Measurements from ENCODE around the gene KRTAP10-10.
"Not testable (repeated sequence)": the region's sequence is repeated elsewhere in the genome, so short reads cannot be mapped to it uniquely, and the experiment has no call there.

KRTAP10-10 gene

GRCh38 chr21:44626673-44627143 lies 10.4 kb upstream of the KRTAP10-10 start, which contains the start of gene KRTAP10-9:
KRTAP10-9 (plus strand) TSS chr21:44627093; CDS start chr21:44627172, 79 bp downstream.
- no peak for DNase-seq (ENCODE audit: low spot score)

GRCh38 chr21:44627181-44627822 lies 9.9 kb upstream of the KRTAP10-10 start:
- DNase-seq (ENCODE audit: low spot score), result not testable (repeated sequence)

- DNase-seq (ENCODE audit: low spot score), result not testable (repeated sequence)
Measured at GRCh38 chr21:44627831-44628233, 9.3 kb upstream of the KRTAP10-10 start.

GRCh38 chr21:44628707-44629391 lies 8.3 kb upstream of the KRTAP10-10 start:
- no peak for DNase-seq (ENCODE audit: low spot score)

- no peak for DNase-seq (ENCODE audit: low spot score)
Measured at GRCh38 chr21:44630440-44630839, 6.7 kb upstream of the KRTAP10-10 start.

GRCh38 chr21:44632067-44632466 lies 5.1 kb upstream of the KRTAP10-10 start:
- no peak for DNase-seq (ENCODE audit: low spot score)

GRCh38 chr21:44636209-44637017 lies 743 bp upstream of the KRTAP10-10 start:
- no peak for DNase-seq (ENCODE audit: low spot score)

DNA sequence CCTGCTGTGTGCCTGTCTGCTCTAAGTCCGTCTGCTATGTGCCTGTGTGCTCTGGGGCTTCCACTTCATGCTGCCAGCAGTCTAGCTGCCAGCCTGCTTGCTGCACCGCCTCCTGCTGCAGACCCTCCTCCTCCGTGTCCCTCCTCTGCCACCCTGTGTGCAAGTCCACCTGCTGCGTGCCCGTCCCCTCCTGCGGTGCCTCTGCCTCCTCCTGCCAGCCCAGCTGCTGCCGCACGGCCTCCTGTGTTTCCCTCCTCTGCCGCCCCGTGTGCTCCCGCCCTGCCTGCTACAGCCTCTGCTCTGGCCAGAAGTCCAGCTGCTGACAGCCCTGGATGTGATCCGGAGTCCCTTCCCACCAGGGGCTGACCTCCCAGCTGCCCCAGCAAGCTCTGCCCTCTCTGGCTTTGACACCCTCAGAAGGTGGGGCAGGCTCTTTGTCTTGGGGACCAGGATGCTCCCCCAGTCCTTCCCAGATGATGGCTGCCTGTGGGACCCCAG lies 744 bp downstream of the KRTAP10-10 start:
- DNase-seq (ENCODE audit: low spot score), result not testable (repeated sequence)

DNA sequence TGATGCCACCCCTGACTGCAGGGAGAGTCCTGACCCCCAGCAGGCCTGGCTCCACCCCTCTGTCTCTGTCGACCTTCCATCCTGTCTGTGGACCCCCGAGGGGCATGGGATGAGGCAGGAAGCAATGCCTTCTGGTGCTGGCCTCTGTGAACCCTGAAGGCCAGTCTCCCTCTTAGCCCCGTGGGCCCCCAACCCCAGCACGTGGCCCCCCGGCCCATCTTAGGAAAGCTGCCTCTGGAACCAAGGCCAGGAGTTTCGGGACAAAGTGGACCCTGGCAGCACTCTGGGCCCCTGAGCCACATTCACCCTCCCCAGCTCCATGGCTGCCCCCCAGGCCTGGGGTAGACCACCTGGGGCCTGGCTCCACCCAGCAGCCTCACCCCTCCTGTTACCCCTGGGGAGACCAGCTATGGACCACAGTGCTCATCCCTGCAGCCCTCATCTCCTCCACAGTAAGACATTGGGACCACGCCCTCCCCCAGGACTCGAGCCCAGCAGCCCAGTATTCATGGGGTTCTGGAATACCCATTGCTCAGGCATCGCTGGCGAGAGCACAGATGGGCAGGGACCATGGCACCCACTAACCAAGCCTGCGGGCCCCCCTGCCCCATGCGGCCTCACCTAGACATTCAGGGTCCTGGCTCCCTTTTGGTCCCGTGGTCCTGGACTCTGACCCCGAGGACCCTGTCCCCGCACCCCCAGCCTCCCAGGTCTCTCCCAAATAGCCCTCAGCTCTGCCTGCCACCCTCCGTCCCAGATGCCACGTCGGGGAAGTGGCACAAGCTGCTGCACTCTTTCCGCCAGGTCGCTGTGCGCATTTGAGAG lies 1.6 kb downstream of the KRTAP10-10 start:
- DNase-seq (ENCODE audit: low spot score), result not testable (repeated sequence)

- DNase-seq (ENCODE audit: low spot score), result no peak
Measured at GRCh38 chr21:44639331-44639655, 2.1 kb downstream of the KRTAP10-10 start.

- no peak for DNase-seq (ENCODE audit: low spot score)
Measured at GRCh38 chr21:44640761-44641160, 3.6 kb downstream of the KRTAP10-10 start.

- no peak for DNase-seq (ENCODE audit: low spot score)
Measured at GRCh38 chr21:44643741-44644310, 6.7 kb downstream of the KRTAP10-10 start.

DNA sequence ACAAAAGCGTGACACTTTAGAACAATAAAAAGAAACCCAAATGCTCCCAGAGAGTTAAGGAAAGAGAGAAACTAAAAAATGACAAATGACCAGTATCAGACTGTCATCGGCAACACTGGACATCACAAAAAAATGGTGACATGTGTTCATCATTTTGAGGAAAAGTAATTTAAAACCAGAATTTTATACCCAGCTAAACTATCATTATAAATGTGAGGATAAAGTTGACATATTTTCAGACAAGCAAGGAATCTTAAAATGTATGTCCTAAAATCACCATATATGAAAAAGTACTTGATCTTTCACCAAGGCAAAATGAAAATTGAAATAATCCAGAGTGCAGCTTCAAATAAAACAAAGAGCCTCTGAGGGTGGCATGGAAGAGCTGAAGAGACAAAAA lies 7.7 kb downstream of the KRTAP10-10 start:
- no peak for DNase-seq (ENCODE audit: low spot score)

DNA sequence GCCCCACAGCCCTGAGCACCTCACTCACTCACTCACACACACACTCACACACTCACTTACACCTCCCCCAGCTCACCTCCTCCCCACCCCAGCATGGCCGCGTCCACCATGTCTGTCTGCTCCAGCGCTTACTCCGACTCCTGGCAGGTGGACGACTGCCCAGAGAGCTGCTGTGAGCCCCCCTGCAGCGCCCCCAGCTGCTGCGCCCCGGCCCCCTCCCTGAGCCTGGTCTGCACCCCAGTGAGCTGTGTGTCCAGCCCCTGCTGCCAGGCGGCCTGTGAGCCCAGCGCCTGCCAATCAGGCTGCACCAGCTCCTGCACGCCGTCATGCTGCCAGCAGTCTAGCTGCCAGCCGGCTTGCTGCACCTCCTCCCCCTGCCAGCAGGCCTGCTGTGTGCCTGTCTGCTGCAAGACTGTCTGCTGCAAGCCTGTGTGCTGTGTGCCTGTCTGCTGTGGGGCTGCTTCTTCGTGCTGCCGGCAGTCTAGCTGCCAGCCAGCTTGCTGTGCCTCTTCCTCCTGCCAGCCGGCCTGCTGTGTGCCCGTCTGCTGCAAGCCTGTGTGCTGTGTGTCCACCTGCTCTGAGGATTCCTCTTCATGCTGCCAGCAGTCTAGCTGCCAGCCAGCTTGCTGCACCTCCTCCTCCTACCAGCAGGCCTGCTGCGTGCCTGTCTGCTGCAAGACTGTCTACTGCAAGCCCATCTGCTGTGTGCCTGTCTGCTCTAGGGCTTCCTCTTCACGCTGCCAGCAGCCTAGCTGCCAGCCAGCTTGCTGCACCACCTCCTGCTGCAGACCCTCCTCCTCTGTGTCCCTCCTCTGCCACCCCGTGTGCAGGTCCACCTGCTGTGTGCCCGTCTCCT lies 9.4 kb downstream of the KRTAP10-10 start, which contains the start of gene KRTAP10-11:
Gene KRTAP10-11, plus strand, starts transcription at position 49 of the 856 bp plus-strand sequence. Its CDS starts 45 bp downstream, at position 94.
- DNase-seq (ENCODE audit: low spot score), result not testable (repeated sequence)

GRCh38 chr21:44647222-44647552 lies 10.0 kb downstream of the KRTAP10-10 start:
- no peak for DNase-seq (ENCODE audit: low spot score)

- no peak for DNase-seq (ENCODE audit: low spot score)
Measured at GRCh38 chr21:44648557-44649311, 11.6 kb downstream of the KRTAP10-10 start.

GRCh38 chr21:44649521-44650100 lies 12.5 kb downstream of the KRTAP10-10 start:
- no peak for DNase-seq (ENCODE audit: low spot score)

- no peak for DNase-seq (ENCODE audit: low spot score)
Measured at GRCh38 chr21:44650265-44650972, 13.3 kb downstream of the KRTAP10-10 start.
